Mesendoderm (in vitro differentiated cells): ENCODE data around the gene CCDC8.
"Not testable (repeated sequence)": the region's sequence is repeated elsewhere in the genome, so short reads cannot be mapped to it uniquely, and the experiment has no call there.

ENCODE experiments used
- DNase-seq: peaks from one replicate; pipeline ENCODE4 v3.0.0; 2013
- H2AK5ac ChIP-seq: 2 replicates; pipeline ENCODE4 v1.6.1; 2013; ENCODE audit warnings: low read length, inconsistent platforms
- H2BK120ac ChIP-seq: 2 replicates; pipeline ENCODE4 v1.6.1; 2013; ENCODE audit warnings: low read depth, mild to moderate bottlenecking, low read length, moderate library complexity, mixed read lengths
- H2BK15ac ChIP-seq: replicated peaks from 2 replicates; pipeline ENCODE4 v1.6.1; 2013; ENCODE audit warnings: low read depth, mild to moderate bottlenecking, moderate library complexity
- H2BK5ac ChIP-seq: 2 replicates; pipeline ENCODE4 v1.6.1; 2013; ENCODE audit warnings: low read length, inconsistent platforms
- H3K18ac ChIP-seq: 2 replicates; pipeline ENCODE4 v1.6.1; 2013; ENCODE audit warnings: mild to moderate bottlenecking, low read length, mixed read lengths
- H3K23ac ChIP-seq: one replicate; pipeline ENCODE4 v1.6.1; 2013; ENCODE audit warnings: low read length
- H3K27ac ChIP-seq: 2 replicates; pipeline ENCODE4 v1.5.1; 2013; ENCODE audit warnings: low read depth, mild to moderate bottlenecking, inconsistent platforms, low read length, moderate library complexity
- H3K27me3 ChIP-seq: 2 replicates; pipeline ENCODE4 v1.6.1; 2013; ENCODE audit warnings: low read length, control low read depth, mild to moderate bottlenecking, inconsistent platforms; ENCODE audit not compliant: insufficient read depth, poor library complexity
- H3K36me3 ChIP-seq: 2 replicates; pipeline ENCODE4 v1.6.1; 2013; ENCODE audit warnings: low read length, inconsistent platforms; ENCODE audit not compliant: control insufficient read depth, insufficient read depth
- H3K4ac ChIP-seq: one replicate; pipeline ENCODE4 v1.6.1; 2013; ENCODE audit warnings: low read depth, mild to moderate bottlenecking, low read length, moderate library complexity
- H3K4me1 ChIP-seq: 2 replicates; pipeline ENCODE4 v1.6.1; 2013; ENCODE audit warnings: low read depth, low read length, inconsistent platforms; ENCODE audit not compliant: control insufficient read depth
- H3K4me2 ChIP-seq: 2 replicates; pipeline ENCODE4 v1.6.1; 2013; ENCODE audit warnings: low read length
- H3K4me3 ChIP-seq: 2 replicates; pipeline ENCODE4 v1.5.1; 2013; ENCODE audit warnings: mild to moderate bottlenecking, low read length
- H3K56ac ChIP-seq: one replicate; pipeline ENCODE4 v1.6.1; 2013; ENCODE audit warnings: low read length
- H3K79me1 ChIP-seq: 2 replicates; pipeline ENCODE4 v1.6.1; 2013; ENCODE audit warnings: low read length, inconsistent platforms
- H3K79me2 ChIP-seq: 2 replicates; pipeline ENCODE4 v1.6.1; 2013; ENCODE audit warnings: mild to moderate bottlenecking, low read length; ENCODE audit not compliant: control insufficient read depth, insufficient read depth
- H3K9ac ChIP-seq: 2 replicates; pipeline ENCODE4 v1.6.1; 2013; ENCODE audit warnings: low read length, inconsistent platforms
- H4K5ac ChIP-seq: one replicate; pipeline ENCODE4 v1.6.1; 2013; ENCODE audit warnings: low read length
- H4K8ac ChIP-seq: one replicate; pipeline ENCODE4 v1.6.1; 2013; ENCODE audit warnings: low read depth, mild to moderate bottlenecking, control low read depth, low read length, moderate library complexity
- WGBS: extraction: QIAGEN DNeasy Blood & Tissue Kit; methylation state at CpG from one replicate; pipeline ENCODE4 v1.1.7; 2013; ENCODE audit warnings: low lambda C conversion rate, missing lambda C conversion rate; ENCODE audit not compliant: insufficient coverage; ENCODE audit errors: extremely low coverage; 5-methylcytosine and 5-hydroxymethylcytosine counted together

The CCDC8 gene

DNA sequence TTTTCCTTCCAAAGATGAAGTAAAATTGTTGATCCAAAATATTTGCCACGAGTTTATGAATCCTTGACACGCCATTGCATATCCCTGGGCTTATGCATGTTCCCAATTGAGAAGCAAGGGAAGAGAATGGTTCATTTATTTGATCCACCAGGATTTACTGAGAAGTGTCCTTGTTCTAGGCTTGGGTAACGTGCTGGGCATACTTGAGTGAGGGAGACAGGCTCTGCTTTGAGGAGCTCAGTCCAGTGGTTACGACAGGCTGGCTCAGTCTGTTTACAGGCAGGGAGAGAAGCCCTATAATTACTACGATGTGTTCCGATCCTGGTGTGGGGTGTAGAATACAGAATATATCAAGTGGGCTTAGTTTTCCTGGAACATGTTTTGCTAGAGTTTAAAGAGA, 21.6 kb upstream of the CCDC8 start:
- Histone ChIP-seq H3K18ac (no peak overlapping the region), H3K4me2 (no peak overlapping the region), H3K4me3 (no peak overlapping the region), H3K79me2 (no peaks in the 10 kb centered on the region), H3K56ac (no peak overlapping the region), H3K27ac (no peak overlapping the region), H3K79me1 (no peaks in the 10 kb centered on the region), H3K27me3 (no peaks in the 10 kb centered on the region), H2BK5ac (no peak overlapping the region), H3K23ac (no peak overlapping the region), H4K8ac (no peak overlapping the region), H3K9ac (no peak overlapping the region), H2AK5ac (no peak overlapping the region), H3K36me3 (no peaks in the 10 kb centered on the region), H2BK15ac (no peak overlapping the region), H3K4me1 (no peaks in the 10 kb centered on the region), H4K5ac (no peak overlapping the region), H3K4ac (no peak overlapping the region), H2BK120ac (no peak overlapping the region)
- DNase-seq: no peak
- no CpG with 5 or more reads among the region's 6 CpGs for WGBS

DNA sequence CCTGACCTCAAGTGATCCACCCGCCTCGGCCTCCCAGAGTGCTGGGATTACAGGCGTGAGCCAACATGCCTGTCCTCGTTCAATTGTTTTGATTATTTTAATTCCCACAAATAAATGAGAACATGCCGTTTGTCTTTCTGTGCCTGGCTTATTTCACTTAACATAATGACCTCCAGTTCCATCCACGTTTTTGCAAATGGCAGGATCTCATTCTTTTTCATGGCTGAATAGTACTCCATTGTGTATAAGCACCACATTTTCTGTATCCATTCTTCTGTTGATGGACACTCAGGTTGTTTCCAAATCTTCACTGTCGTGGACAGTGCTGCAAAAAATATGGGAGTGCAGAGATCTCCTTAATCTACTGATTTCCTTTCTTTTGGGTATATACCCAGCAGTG, 20.1 kb upstream of the CCDC8 start:
- not testable (repeated sequence) for H3K4ac ChIP-seq, H3K36me3 ChIP-seq, H3K4me3 ChIP-seq, H3K79me2 ChIP-seq, H3K27ac ChIP-seq, H2BK5ac ChIP-seq, H2BK15ac ChIP-seq, H4K8ac ChIP-seq, H2BK120ac ChIP-seq, H3K18ac ChIP-seq, DNase-seq, H3K23ac ChIP-seq, H2AK5ac ChIP-seq, H3K9ac ChIP-seq, H3K56ac ChIP-seq, H3K4me1 ChIP-seq, H4K5ac ChIP-seq, H3K4me2 ChIP-seq, H3K79me1 ChIP-seq, H3K27me3 ChIP-seq
- WGBS: no CpG with 5 or more reads among the region's 7 CpGs

DNA sequence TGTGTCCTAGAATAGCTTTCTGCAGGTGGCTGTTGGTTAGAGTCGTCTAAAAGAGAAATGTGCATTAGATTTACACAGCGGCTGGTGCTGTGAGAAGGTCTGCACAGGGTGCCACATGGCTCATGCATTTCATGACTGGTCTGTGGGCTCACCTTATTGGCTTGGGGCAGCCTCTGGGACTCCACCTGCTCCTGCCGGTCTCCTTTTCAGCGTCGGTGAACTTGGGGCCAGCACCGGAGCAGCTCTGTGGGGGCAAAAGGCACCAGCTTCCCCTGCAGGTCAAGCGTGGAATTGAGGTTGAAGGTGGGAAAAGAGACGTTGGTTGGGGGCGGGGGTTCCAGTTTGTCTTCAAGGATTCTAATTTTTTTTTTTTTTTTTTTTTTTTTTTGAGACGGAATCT, 18.5 kb upstream of the CCDC8 start:
- H2BK120ac ChIP-seq: no peak overlapping the region
- H3K4me3 ChIP-seq: no peak overlapping the region
- no peak overlapping the region for H3K27ac ChIP-seq
- no peaks in the 10 kb centered on the region for H3K36me3 ChIP-seq
- no peak overlapping the region for H3K4ac ChIP-seq
- H4K5ac ChIP-seq: no peak overlapping the region
- no peaks in the 10 kb centered on the region for H3K4me1 ChIP-seq
- no CpG with 5 or more reads among the region's 10 CpGs for WGBS
- no peaks in the 10 kb centered on the region for H3K79me1 ChIP-seq
- H2BK15ac ChIP-seq: no peak overlapping the region
- H3K79me2 ChIP-seq: no peaks in the 10 kb centered on the region
- no peaks in the 10 kb centered on the region for H3K27me3 ChIP-seq
- no peak overlapping the region for H4K8ac ChIP-seq
- no peak overlapping the region for H3K56ac ChIP-seq
- DNase-seq: peak; percentile 64
- no peak overlapping the region for H2BK5ac ChIP-seq
- H3K23ac ChIP-seq: no peak overlapping the region
- no peak overlapping the region for H3K18ac ChIP-seq
- H3K9ac ChIP-seq: no peak overlapping the region
- no peak overlapping the region for H2AK5ac ChIP-seq
- H3K4me2 ChIP-seq: no peak overlapping the region

DNA sequence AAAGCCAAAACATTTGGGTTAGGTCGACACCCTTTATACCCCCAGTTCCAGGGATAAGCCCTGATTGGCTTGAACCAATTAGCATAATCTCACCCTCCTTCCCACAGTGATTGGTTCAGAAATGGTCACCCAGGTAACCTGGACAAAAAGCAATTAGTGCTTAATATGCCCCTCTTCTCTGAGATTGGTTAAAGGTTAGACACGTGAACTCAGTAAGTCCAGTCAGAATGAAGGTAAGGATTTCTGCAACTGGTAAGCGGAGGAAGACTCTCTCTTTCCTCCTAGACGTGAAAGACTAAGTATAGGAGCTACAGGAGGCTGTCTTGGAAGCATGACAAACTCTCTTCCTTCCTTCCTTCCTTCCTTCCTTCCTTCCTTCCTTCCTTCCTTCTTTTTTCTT, 16.6 kb upstream of the CCDC8 start:
- WGBS: no CpG with 5 or more reads among the region's 4 CpGs
- no peak overlapping the region for H2BK120ac ChIP-seq
- H4K5ac ChIP-seq: no peak overlapping the region
- no peak overlapping the region for H3K27ac ChIP-seq
- no peak overlapping the region for H2AK5ac ChIP-seq
- no peak overlapping the region for H3K56ac ChIP-seq
- H3K23ac ChIP-seq: no peak overlapping the region
- H3K18ac ChIP-seq: no peak overlapping the region
- DNase-seq: no peak
- no peaks in the 10 kb centered on the region for H3K27me3 ChIP-seq
- H3K36me3 ChIP-seq: no peaks in the 10 kb centered on the region
- H3K4me1 ChIP-seq: no peaks in the 10 kb centered on the region
- no peak overlapping the region for H3K9ac ChIP-seq
- no peak overlapping the region for H3K4ac ChIP-seq
- no peaks in the 10 kb centered on the region for H3K79me2 ChIP-seq
- H2BK15ac ChIP-seq: no peak overlapping the region
- H2BK5ac ChIP-seq: no peak overlapping the region
- no peak overlapping the region for H3K4me2 ChIP-seq
- no peak overlapping the region for H4K8ac ChIP-seq
- no peaks in the 10 kb centered on the region for H3K79me1 ChIP-seq
- no peak overlapping the region for H3K4me3 ChIP-seq

DNA sequence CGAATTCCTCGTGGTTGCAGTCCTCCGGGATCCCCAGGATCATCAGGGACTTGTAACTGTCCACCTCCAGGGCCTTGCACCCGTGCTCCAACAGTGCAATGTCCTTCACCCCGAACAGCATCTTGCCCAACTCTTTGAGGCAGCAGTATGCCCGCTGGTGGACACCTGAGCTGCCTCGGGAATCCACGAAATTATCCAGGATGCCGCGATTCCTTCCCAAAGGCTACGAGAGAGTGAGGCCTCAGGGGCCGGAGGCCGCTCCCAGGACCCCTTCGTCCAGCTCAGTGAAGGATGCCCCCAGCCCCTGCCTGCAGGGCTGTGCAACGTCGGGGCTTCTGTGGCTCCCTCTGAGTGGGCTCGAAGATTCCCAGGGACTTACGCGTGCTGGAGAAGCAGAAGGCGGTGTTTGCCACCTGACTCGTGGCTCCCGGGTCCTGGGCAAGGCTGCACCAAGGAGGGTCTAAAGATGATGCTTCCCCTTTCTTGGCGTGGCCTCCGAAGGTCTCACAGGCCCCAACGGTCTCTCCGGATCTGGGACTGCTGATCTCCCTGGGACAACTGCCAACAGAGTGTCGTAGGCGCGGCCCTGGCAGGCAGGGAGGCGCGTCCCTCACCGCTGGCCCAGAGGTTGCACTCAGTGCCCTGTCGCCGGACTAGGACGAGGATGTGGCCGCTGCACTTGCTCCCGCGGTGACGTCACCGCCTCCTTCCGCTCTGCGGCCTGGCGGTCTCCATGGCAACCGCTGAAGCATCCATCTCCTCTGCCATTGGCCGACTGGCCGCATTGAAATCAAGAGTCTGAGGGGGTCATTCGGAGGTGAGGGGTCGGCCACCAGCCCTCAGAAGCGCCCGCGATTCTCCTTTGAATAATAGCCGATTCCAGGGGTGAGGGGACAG, 15.1 kb upstream of the CCDC8 start, which contains the start of gene PNMA8C:
PNMA8C (minus strand) TSS at position 698 of the 897 bp plus-strand sequence; CDS start at position 121, 577 bp downstream.
- Histone ChIP-seq H3K27ac (no peak within 1 kb of the TSS), H2BK5ac (no peak within 1 kb of the TSS), H3K79me2 (no peaks in the 10 kb centered on the region), H3K36me3 (no peaks in the 10 kb centered on the region), H2AK5ac (no peak within 1 kb of the TSS), H3K23ac (no peak within 1 kb of the TSS), H3K4me2 (no peak within 1 kb of the TSS), H2BK15ac (no peak within 1 kb of the TSS), H3K9ac (no peak within 1 kb of the TSS), H2BK120ac (no peak within 1 kb of the TSS), H3K27me3 (no peaks in the 10 kb centered on the region), H3K79me1 (no peaks in the 10 kb centered on the region), H4K8ac (no peak within 1 kb of the TSS), H3K18ac (no peak within 1 kb of the TSS), H4K5ac (no peak within 1 kb of the TSS), H3K4me3 (no peak within 1 kb of the TSS), H3K4ac (no peak within 1 kb of the TSS), H3K4me1 (no peaks in the 10 kb centered on the region), H3K56ac (no peak within 1 kb of the TSS)
- peak; percentile 90 for DNase-seq
- no CpG with 5 or more reads among the region's 52 CpGs for WGBS
